ENCODE results near the gene ELMOD1. TPM values are rescaled to one million over a fixed set of nuclear protein-coding genes. Genes with fewer than 3 reads are reported as not detected.

ELMOD1 gene
- total RNA-seq, 1 experiment from 2014 or later, result 0.35 TPM

GRCh38 chr11:107660066-107660465 lies 69.1 kb downstream of the ELMOD1 start:
- Mint-ChIP-seq H3K36me3 (ENCODE audit: insufficient read depth, unreplicated experiment) (no peaks in the 10 kb centered on the region), H3K27ac (ENCODE audit: unreplicated experiment) (no peak overlapping the region), H3K27me3 (ENCODE audit: unreplicated experiment) (peaks cover 13% of the 10 kb centered on the region), H3K4me1 (ENCODE audit: low read depth, unreplicated experiment) (no peaks in the 10 kb centered on the region), H3K9me3 (ENCODE audit: low read depth, unreplicated experiment) (no peaks in the 10 kb centered on the region), H3K4me3 (ENCODE audit: low read depth, unreplicated experiment) (no peak overlapping the region)
- no TSS peak for BruUV-seq (replicated peaks)
- intact Hi-C loops (cut with micrococcal nuclease; ENCODE audit: unreplicated experiment), result loop anchor here (1.0 kb wide), 1 partner anchor 31 kb away; no protein-coding TSS in a partner anchor
- DNase-seq, result no peak
- TF ChIP-seq CTCF (IDR thresholded peaks at IDR 0.05; ENCODE audit: unreplicated experiment), result no peak
- CTCF ChIA-PET, result no interaction called here

- Mint-ChIP-seq H3K36me3 (ENCODE audit: insufficient read depth, unreplicated experiment) (no peaks in the 10 kb centered on the region), H3K4me1 (ENCODE audit: low read depth, unreplicated experiment) (no peaks in the 10 kb centered on the region), H3K9me3 (ENCODE audit: low read depth, unreplicated experiment) (no peaks in the 10 kb centered on the region), H3K4me3 (ENCODE audit: low read depth, unreplicated experiment) (no peak overlapping the region), H3K27ac (ENCODE audit: unreplicated experiment) (no peak overlapping the region), H3K27me3 (ENCODE audit: unreplicated experiment) (peaks cover 14% of the 10 kb centered on the region)
- no peak for TF ChIP-seq CTCF (IDR thresholded peaks at IDR 0.05; ENCODE audit: unreplicated experiment)
- DNase-seq, result no peak
- no TSS peak for BruUV-seq (replicated peaks)
- intact Hi-C loops (cut with micrococcal nuclease; ENCODE audit: unreplicated experiment), result no loop called here
- CTCF ChIA-PET, result no interaction called here
Observed at GRCh38 chr11:107661656-107662055, 70.7 kb downstream of the ELMOD1 start.

GRCh38 chr11:107665018-107665417 lies 74.1 kb downstream of the ELMOD1 start:
- Mint-ChIP-seq H3K4me3 (ENCODE audit: low read depth, unreplicated experiment) (no peak overlapping the region), H3K27ac (ENCODE audit: unreplicated experiment) (no peak overlapping the region), H3K9me3 (ENCODE audit: low read depth, unreplicated experiment) (no peaks in the 10 kb centered on the region), H3K4me1 (ENCODE audit: low read depth, unreplicated experiment) (no peaks in the 10 kb centered on the region), H3K27me3 (ENCODE audit: unreplicated experiment) (peaks cover 36% of the 10 kb centered on the region), H3K36me3 (ENCODE audit: insufficient read depth, unreplicated experiment) (no peaks in the 10 kb centered on the region)
- CTCF ChIA-PET, result interaction anchor here (0.6 kb wide), 1 partner anchor 10 kb away, joined by 3 read pairs; no protein-coding TSS in a partner anchor
- no peak for TF ChIP-seq CTCF (IDR thresholded peaks at IDR 0.05; ENCODE audit: unreplicated experiment)
- BruUV-seq (replicated peaks), result no TSS peak
- intact Hi-C loops (cut with micrococcal nuclease; ENCODE audit: unreplicated experiment), result no loop called here
- no peak for DNase-seq

GRCh38 chr11:107666911-107667613 lies 76.1 kb downstream of the ELMOD1 start:
- Mint-ChIP-seq H3K27me3 (ENCODE audit: unreplicated experiment) (peaks cover 36% of the 10 kb centered on the region), H3K4me1 (ENCODE audit: low read depth, unreplicated experiment) (no peaks in the 10 kb centered on the region), H3K9me3 (ENCODE audit: low read depth, unreplicated experiment) (no peaks in the 10 kb centered on the region), H3K27ac (ENCODE audit: unreplicated experiment) (no peak overlapping the region), H3K36me3 (ENCODE audit: insufficient read depth, unreplicated experiment) (no peaks in the 10 kb centered on the region), H3K4me3 (ENCODE audit: low read depth, unreplicated experiment) (no peak overlapping the region)
- intact Hi-C loops (cut with micrococcal nuclease; ENCODE audit: unreplicated experiment), result no loop called here
- TF ChIP-seq CTCF (IDR thresholded peaks at IDR 0.05; ENCODE audit: unreplicated experiment), result no peak
- CTCF ChIA-PET, result no interaction called here
- BruUV-seq (replicated peaks), result no TSS peak
- DNase-seq, result no peak
